Panc1 (cell line): ENCODE measurements around the gene PEX13.

Source experiments
- POLR2AphosphoS5 ChIP-seq: IDR thresholded peaks from 2 replicates; pipeline ENCODE4 v1.6.1; 2012; ENCODE audit warnings: mild to moderate bottlenecking, low read depth, low read length, moderate library complexity
- TCF7L2 ChIP-seq: IDR thresholded peaks from 2 replicates; pipeline ENCODE4 v1.6.1; 2011; ENCODE audit warnings: mild to moderate bottlenecking, low read depth, low read length, inconsistent platforms
- TF ChIP-seq, protein P1 (sequence below): fragments of 450-650 bp; IDR thresholded peaks from 2 replicates; pipeline ENCODE4 v1.5.1; 2017; ENCODE audit warnings: mild to moderate bottlenecking
- TF ChIP-seq, protein P2 (sequence below), 2 experiments: IDR thresholded peaks; 2 replicates each; pipeline ENCODE4 v1.6.1; 2011 to 2012; ENCODE audit warnings: low read depth in 2 of 2, control low read depth in 1 of 2, low read length in 1 of 2, mild to moderate bottlenecking in 1 of 2, moderate library complexity in 1 of 2; ENCODE audit not compliant: insufficient read depth in 1 of 2

DNA sequence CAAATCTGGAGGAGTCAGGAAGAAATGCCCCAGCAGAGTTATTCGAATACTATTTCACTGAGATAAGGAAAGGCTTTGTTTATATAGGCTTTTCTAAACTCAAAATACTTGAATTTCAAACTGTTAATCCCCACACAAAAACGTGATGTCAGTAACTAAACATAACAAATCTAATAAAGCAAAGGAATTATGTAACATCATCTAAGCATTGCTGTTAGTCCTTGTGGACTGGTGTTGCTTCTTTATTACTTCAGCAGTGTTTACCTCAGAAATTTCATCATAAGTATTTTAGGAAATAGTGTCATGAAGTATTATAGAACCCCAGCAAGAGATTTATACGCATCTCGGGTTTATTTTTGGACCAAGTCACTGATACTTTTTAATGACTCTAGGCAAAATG lies 28.5 kb downstream of the PEX13 start:
- TF ChIP-seq, protein P1, sequence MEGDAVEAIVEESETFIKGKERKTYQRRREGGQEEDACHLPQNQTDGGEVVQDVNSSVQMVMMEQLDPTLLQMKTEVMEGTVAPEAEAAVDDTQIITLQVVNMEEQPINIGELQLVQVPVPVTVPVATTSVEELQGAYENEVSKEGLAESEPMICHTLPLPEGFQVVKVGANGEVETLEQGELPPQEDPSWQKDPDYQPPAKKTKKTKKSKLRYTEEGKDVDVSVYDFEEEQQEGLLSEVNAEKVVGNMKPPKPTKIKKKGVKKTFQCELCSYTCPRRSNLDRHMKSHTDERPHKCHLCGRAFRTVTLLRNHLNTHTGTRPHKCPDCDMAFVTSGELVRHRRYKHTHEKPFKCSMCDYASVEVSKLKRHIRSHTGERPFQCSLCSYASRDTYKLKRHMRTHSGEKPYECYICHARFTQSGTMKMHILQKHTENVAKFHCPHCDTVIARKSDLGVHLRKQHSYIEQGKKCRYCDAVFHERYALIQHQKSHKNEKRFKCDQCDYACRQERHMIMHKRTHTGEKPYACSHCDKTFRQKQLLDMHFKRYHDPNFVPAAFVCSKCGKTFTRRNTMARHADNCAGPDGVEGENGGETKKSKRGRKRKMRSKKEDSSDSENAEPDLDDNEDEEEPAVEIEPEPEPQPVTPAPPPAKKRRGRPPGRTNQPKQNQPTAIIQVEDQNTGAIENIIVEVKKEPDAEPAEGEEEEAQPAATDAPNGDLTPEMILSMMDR, result no peak
- TF ChIP-seq TCF7L2, result no peak
- TF ChIP-seq POLR2AphosphoS5, result no peak
- TF ChIP-seq, protein P2, sequence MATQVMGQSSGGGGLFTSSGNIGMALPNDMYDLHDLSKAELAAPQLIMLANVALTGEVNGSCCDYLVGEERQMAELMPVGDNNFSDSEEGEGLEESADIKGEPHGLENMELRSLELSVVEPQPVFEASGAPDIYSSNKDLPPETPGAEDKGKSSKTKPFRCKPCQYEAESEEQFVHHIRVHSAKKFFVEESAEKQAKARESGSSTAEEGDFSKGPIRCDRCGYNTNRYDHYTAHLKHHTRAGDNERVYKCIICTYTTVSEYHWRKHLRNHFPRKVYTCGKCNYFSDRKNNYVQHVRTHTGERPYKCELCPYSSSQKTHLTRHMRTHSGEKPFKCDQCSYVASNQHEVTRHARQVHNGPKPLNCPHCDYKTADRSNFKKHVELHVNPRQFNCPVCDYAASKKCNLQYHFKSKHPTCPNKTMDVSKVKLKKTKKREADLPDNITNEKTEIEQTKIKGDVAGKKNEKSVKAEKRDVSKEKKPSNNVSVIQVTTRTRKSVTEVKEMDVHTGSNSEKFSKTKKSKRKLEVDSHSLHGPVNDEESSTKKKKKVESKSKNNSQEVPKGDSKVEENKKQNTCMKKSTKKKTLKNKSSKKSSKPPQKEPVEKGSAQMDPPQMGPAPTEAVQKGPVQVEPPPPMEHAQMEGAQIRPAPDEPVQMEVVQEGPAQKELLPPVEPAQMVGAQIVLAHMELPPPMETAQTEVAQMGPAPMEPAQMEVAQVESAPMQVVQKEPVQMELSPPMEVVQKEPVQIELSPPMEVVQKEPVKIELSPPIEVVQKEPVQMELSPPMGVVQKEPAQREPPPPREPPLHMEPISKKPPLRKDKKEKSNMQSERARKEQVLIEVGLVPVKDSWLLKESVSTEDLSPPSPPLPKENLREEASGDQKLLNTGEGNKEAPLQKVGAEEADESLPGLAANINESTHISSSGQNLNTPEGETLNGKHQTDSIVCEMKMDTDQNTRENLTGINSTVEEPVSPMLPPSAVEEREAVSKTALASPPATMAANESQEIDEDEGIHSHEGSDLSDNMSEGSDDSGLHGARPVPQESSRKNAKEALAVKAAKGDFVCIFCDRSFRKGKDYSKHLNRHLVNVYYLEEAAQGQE (IDR thresholded peaks at IDR 0.05; ENCODE audit: insufficient read depth in 1 of 2, low read depth in 2 of 2, low read length in 1 of 2), result no peak
